D721Med (cell line): Measurements from ENCODE around the gene PRKAB1.

Source experiments
- DNase-seq: peaks from one replicate; pipeline ENCODE4 v3.0.0; 2011; ENCODE audit warnings: low spot score; ENCODE audit not compliant: insufficient read length
- FAIRE-seq: peaks from 2 replicates; lab custom pipeline; 2011; peaks lifted over from hg19 to GRCh38; lab: Jason Lieb, UNC
- TF ChIP-seq, protein P1 (sequence below): IDR thresholded peaks from 2 replicates; pipeline ENCODE4 v1.5.1; 2012; ENCODE audit warnings: mild to moderate bottlenecking, control low read depth; ENCODE audit not compliant: insufficient read depth; ENCODE audit errors: missing control alignments

PRKAB1 gene

DNA sequence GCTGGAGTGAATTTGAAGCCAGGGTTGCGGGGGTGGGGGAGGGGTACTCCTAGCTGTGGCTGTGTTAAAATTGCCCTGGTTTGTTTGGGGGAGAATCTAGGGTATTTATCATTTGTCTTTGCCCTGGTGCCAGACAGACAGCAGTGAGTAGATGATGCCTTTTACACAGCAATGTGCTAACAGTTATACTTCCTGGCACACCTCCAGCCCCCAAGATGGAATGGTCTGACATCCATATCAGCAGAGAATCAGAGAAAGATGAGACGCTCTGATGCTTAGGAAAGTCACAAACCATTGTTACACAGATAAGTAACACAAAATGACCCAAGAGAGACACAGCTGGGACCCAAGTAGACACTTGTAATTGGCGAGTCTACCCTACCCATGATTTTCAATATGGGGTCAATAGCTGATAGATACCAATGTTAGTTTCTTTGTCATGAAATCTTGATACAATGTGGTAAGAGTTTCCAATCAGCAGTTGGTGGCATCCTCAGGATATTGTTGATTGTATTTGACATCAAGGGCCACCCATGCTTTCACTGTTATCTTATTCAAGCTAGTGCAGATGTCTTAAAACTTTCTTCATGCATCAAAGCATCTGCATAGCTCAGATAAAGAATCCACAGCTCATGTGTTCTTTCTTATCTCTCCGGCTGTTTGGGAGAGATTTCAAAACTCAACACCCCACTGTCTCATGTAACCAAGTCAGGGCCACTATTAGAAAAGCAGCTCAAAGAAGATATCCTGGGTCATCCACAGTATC lies 2.6 kb upstream of the PRKAB1 start:
- no peak for FAIRE-seq
- TF ChIP-seq, protein P1, sequence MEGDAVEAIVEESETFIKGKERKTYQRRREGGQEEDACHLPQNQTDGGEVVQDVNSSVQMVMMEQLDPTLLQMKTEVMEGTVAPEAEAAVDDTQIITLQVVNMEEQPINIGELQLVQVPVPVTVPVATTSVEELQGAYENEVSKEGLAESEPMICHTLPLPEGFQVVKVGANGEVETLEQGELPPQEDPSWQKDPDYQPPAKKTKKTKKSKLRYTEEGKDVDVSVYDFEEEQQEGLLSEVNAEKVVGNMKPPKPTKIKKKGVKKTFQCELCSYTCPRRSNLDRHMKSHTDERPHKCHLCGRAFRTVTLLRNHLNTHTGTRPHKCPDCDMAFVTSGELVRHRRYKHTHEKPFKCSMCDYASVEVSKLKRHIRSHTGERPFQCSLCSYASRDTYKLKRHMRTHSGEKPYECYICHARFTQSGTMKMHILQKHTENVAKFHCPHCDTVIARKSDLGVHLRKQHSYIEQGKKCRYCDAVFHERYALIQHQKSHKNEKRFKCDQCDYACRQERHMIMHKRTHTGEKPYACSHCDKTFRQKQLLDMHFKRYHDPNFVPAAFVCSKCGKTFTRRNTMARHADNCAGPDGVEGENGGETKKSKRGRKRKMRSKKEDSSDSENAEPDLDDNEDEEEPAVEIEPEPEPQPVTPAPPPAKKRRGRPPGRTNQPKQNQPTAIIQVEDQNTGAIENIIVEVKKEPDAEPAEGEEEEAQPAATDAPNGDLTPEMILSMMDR: no peak
- DNase-seq: no peak

GRCh38 chr12:119666226-119666795 lies 1.6 kb upstream of the PRKAB1 start:
- FAIRE-seq (no peak), DNase-seq (no peak)
- TF ChIP-seq, protein P1: no peak

GRCh38 chr12:119666900-119667576 lies 895 bp upstream of the PRKAB1 start:
- FAIRE-seq (no peak), DNase-seq (no peak)
- TF ChIP-seq, protein P1: no peak

- FAIRE-seq (no peak), DNase-seq (no peak)
- TF ChIP-seq, protein P1: no peak
These were observed 450 bp downstream of the PRKAB1 start for GRCh38 chr12:119668324-119668841.

DNA sequence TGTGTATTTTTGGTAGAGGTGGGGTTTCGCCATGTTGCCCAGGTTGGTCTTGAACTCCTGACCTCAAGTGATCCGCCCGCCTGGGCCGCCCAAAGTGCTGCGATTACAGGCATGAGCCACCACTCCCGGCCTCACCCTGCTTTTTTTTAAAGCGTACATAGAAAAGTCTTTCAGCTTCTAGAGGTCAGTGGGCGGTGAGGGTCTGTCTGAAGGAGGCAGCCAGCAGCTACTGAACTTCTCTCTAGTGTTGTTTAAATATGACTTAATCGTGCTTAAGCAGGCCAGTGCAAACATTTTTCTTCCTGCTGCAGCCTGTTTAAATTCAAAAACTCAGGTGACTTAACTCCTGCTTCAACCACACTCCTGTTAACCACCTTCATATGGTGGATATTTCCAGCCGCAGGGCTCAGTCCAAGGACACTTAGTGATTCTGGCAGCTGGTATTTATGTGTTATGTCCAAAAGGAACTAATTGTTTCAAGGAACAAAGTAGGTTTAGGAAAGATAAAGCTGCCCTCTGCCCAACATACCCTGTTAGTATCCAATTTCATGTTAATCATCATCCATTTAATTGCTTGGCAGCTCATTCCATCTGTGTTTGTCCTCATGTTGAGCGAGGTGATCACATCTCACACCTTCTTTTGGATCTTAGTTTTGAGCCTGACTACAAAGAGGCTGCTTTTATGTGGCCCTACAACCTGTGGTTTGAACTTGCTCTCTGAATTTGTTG lies 2.0 kb downstream of the PRKAB1 start:
- TF ChIP-seq, protein P1: no peak
- no peak for FAIRE-seq
- no peak for DNase-seq

GRCh38 chr12:119671070-119671469 lies 3.1 kb downstream of the PRKAB1 start:
- DNase-seq (no peak), FAIRE-seq (no peak)
- TF ChIP-seq, protein P1: no peak
